C4-2B (cell line): ENCODE results near the gene LGALS7.

Source experiments
- H3K27ac ChIP-seq: fragments of 450-650 bp; 2 replicates; pipeline ENCODE4 v1.5.1; 2017
- ZFX ChIP-seq: fragments of 450-650 bp; IDR thresholded peaks from 2 replicates; pipeline ENCODE4 v1.6.1; 2017
- TF ChIP-seq, protein P1 (sequence below): fragments of 450-650 bp; conservative IDR thresholded peaks from 2 replicates; pipeline ENCODE4 v1.5.1; 2017; ENCODE audit warnings: mild to moderate bottlenecking

LGALS7 gene

DNA sequence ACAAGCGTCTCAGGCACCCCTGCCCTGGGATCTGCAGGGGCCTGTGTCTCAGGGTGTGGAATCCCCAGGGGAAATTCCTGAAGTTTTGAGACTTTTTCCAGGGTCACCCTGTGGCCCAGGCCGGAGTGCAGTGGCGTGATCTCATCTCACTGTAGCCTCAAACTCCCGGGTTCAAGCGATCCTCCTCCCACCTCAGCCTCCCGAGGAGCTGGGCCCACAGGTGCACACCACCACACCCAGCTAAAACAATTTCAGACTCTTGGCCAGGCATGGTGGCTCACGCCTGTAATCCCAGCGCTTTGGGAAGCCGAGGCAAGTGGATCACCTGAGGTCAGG, 33.1 kb downstream of the LGALS7 start:
- no peak overlapping the region for H3K27ac ChIP-seq
- TF ChIP-seq, protein P1, sequence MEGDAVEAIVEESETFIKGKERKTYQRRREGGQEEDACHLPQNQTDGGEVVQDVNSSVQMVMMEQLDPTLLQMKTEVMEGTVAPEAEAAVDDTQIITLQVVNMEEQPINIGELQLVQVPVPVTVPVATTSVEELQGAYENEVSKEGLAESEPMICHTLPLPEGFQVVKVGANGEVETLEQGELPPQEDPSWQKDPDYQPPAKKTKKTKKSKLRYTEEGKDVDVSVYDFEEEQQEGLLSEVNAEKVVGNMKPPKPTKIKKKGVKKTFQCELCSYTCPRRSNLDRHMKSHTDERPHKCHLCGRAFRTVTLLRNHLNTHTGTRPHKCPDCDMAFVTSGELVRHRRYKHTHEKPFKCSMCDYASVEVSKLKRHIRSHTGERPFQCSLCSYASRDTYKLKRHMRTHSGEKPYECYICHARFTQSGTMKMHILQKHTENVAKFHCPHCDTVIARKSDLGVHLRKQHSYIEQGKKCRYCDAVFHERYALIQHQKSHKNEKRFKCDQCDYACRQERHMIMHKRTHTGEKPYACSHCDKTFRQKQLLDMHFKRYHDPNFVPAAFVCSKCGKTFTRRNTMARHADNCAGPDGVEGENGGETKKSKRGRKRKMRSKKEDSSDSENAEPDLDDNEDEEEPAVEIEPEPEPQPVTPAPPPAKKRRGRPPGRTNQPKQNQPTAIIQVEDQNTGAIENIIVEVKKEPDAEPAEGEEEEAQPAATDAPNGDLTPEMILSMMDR, result no peak
- TF ChIP-seq ZFX, result no peak

DNA sequence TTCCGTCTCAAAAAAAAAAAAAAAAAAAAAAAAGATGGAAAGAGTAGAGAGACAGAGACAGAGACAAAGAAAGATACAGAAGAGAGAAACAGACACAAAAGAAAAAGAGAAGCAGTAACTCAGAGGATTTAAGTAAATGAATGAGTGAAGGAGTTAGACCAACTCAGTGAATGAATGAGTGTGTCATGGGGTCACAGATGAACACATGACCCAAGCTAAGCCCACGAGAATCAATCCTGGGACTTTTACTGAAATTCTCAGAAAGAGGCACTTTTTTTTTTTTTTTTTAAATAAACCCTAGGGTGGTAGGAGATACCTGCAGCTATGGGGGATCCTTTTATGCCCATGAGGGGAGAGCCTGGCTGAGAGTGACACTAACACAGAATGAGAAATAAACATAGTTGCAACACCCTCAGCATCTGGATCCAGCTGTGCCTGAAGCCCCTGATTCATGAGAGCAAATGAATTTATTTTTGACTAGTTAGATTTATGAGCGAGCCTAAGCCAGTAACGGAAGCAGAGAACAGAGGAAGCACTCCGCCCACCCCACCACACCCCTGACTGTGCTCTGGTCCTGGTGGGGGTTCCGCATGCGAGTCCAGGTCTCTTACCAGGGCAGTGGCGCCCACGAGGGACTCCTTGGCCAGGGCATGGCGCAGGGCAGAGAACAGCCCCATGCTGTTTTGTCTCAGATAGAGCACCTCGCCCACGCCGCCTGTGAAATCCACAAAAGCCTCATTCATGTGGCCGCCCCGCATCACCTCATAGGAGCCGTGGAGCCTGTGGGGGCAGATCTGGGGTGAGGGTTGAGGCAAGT, 33.7 kb downstream of the LGALS7 start:
- H3K27ac ChIP-seq, result no peak overlapping the region
- TF ChIP-seq, protein P1, result no peak
- no peak for TF ChIP-seq ZFX

DNA sequence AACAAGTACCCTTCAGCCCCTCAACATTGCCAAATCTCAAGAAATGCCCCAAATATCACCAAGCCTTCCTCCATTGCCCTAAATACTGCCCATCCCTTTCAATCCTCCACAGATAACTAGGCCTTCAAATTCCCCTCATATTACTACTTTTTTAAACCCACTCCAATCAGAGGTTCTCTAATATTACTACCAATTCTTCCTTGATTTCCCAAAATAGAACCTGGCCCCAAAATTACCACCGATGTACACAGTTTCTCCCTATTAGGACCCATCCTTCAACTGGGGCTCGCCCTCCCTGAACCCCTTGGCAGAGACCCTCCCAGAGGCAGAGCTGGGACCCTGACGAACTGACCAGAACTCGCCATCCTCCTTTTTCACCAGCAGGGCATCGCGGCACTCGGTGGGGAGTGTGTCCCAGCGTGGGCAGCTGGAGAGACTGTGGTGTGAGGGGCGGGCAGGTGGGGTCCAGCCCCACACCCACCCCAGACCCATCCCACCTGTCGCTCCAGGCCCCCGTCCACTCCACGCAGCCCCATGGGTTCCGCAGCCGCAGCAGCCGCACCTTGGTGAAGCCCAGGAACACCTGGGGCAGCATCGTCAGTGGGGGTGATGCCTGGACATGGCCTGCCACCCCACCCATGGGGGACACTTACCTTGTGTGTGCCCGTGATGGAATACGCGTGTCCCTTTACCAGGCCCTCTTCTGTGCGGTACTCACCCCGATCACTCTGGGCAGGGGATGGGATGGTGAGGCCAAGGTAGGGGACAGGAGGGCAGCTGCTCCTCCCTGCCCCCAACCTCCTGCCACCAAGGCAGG, 35.2 kb downstream of the LGALS7 start:
- H3K27ac ChIP-seq, result no peak overlapping the region
- TF ChIP-seq, protein P1, result no peak
- no peak for TF ChIP-seq ZFX

DNA sequence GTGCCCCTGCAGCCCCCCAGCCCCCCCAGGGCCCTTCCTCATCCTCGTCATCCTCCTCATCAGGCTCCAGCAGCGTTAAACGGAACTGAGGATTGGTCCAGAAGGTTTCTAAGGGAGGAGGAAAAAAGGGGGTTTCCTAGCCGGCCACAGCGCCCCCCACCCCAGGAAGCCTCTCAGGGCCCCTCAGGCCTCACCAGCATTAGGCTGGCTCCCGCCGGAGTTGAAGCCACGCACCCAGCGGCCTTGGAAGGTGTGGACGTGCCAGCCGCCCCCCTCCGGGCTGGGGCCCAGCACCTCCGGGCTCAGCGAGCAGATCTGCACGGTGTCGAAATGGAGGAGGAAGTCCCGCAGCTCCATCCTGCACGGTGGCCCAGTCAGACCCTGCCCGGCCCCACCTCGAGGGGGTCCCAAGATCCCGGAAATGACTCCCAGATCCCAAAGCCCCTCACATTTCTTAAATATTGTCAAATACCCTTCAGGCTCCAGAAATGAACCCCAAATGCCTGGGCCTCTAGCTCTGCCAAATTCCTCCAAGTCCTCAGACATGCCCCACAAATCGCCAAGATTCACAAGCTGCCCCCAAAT, 35.9 kb downstream of the LGALS7 start:
- TF ChIP-seq ZFX, result no peak
- TF ChIP-seq, protein P1, result no peak
- H3K27ac ChIP-seq, result no peak overlapping the region

DNA sequence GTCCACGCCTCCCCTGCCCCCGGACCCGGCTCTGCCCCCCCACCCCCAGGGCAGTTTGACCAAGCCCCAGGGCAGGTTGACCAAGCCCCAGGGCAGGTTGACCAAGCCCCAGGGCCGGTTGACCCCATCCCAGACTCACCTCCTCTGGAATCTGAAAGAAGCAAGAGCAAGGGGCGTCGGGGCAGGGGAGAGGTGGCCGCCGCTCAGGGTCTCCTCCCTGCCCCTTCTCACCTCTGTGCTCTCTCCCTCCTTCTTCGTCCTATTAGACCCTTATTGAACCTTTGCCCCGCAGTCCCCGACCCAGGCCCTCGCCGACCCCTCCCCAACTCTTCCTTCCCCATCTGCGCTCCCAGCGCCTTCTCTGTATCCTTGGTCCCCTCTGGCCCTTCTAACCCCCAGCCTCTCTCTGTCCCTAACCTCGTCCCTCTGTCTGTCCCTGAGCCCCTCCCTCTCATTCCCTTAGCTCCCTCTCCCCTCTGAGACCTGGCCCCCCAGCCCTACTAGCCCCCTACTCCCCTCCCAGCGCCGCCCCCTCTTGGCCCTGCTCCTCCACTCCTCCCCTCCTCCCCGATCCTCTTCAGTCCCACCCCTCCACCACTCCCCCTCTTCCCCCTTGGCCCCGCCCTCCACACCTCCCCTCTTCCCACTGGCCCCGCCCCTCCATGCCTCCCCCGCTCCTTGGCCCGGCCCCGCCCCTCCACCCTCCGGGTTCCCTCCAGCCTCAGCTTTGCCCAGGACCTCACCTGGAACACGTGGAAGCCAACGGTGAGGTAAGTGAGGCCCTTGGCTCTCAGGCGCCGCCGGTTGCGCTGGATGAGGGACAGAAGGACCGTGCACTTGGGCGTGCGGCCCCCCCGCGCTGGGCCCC, 36.7 kb downstream of the LGALS7 start:
- H3K27ac ChIP-seq, result no peak overlapping the region
- TF ChIP-seq ZFX, result no peak
- TF ChIP-seq, protein P1, result no peak

DNA sequence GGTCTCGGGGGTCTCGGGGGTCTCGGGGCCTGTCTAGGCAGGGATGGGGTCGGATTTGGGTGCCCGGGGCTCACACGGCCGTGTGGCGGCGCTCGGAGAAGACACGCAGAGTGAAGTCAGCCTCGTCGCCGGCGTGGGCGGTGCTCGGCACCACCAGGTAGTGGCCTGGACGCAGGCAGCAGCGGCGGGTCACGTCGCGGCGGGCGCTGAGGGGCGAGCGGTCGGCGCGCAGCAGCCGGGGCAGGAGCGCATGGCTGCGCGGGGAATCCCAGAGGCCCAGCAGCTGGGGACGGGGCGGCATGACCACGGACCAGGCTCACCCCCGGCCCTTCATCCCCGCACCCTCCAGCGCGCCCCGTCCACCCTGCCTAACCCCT, 37.3 kb downstream of the LGALS7 start:
- no peak overlapping the region for H3K27ac ChIP-seq
- TF ChIP-seq, protein P1, result no peak
- TF ChIP-seq ZFX, result no peak
